Psoas muscle (tissue), 8 donors: Measurements from ENCODE around the gene SLC4A1AP. TPM values are rescaled to one million over a fixed set of nuclear protein-coding genes. Genes with fewer than 3 reads are reported as not detected.
"Not testable (repeated sequence)": the region's sequence is repeated elsewhere in the genome, so short reads cannot be mapped to it uniquely, and the experiment has no call there.

Experiments
- ATAC-seq, 4 donors: fragments of 200-7000 bp; cut with Tn5 transposase; one replicate each; pipeline ENCODE4 v1.9.1; 2020; ENCODE audit warnings: moderate library complexity in 3 of 4, mild to moderate bottlenecking in 2 of 4
- DNase-seq, 2 donors: peaks; one replicate each; pipeline ENCODE4 v3.0.0-alpha.2; 2020
- H3K27ac ChIP-seq: fragments of 200-600 bp; one replicate; pipeline ENCODE4 v1.8.0; 2022
- H3K27me3 ChIP-seq, 3 donors: fragments of 200-600 bp in 1 of 3; one replicate each; pipeline versions ENCODE4 v1.6.1 to v1.8.0; 2013 to 2022; ENCODE audit warnings: low read length in 2 of 3, mild to moderate bottlenecking in 2 of 3, moderate library complexity in 1 of 3; ENCODE audit not compliant: insufficient read depth in 3 of 3
- H3K36me3 ChIP-seq, 2 donors: fragments of 200-600 bp in 1 of 2; one replicate each; pipeline versions ENCODE4 v1.6.1 to v1.8.0; 2013 to 2022; ENCODE audit warnings: low read depth in 1 of 2, mild to moderate bottlenecking in 1 of 2, moderate library complexity in 1 of 2; ENCODE audit not compliant: insufficient read depth in 1 of 2
- H3K4me1 ChIP-seq: fragments of 200-600 bp; one replicate; pipeline ENCODE4 v1.8.0; 2022
- H3K4me3 ChIP-seq: fragments of 200-600 bp; one replicate; pipeline ENCODE4 v1.8.0; 2022; ENCODE audit warnings: mild to moderate bottlenecking
- H3K9me3 ChIP-seq: fragments of 200-600 bp; one replicate; pipeline ENCODE4 v1.8.0; 2022
- CTCF ChIP-seq: fragments of 200-600 bp; IDR thresholded peaks from one replicate; pipeline ENCODE4 v1.8.0; 2022; ENCODE audit warnings: antibody characterized with exemption
- WGBS, 3 donors: extraction: QIAGEN DNeasy Blood & Tissue Kit; methylation state at CpG; one replicate each; pipeline versions ENCODE4 v1.1.6 to v1.1.7; 2013; 5-methylcytosine and 5-hydroxymethylcytosine counted together
- intact Hi-C, 2 donors: fragments of 100-400 bp; cut with DNase I; formaldehyde crosslinking; loops; one replicate each; pipeline versions ENCODE4 v1.11.0 to v1.14.2; 2022
- polyA plus RNA-seq, 3 donors: library from polyadenylated mRNA; stranded (reverse); fragments of 200-250 nt; gene quantifications; one replicate each; pipeline ENCODE4 v1.2.3, GENCODE V29; 2013
- total RNA-seq, 4 donors: library from RNA; stranded (reverse); fragmentation: NEBNext Ultra II Directional in 2 of 4; extraction: Animal tissue kit (Norgen Biotek cat#: 25700) in 2 of 4; gene quantifications; one replicate each; pipeline versions ENCODE4 v1.2.1 to v1.2.4, GENCODE V29; 2021 to 2023
- donor health status: healthy with polysubstance abuse.
- donor health status: DM: no; HTN: no; CAD: no; lungs with moderate emphysema.
- donor health status: Bipolar disorder and iron deficiency.
- donor health status: healthy.
- donor health status: DM: yes; HTN: yes; CAD: no.
- donor health status: DM: no; HTN: no; CAD: no.
- donor health status: DM: no; HTN: no; CAD: no.
- donor health status: DM: yes; HTN: yes; CAD: no.

Gene SLC4A1AP
- total and polyA plus RNA-seq, 7 donors, result 20.5 to 44.8 (median 26.7) TPM

- Histone ChIP-seq H3K27ac (peak within 1 kb of the TSS; percentile 76), H3K27me3 (no peaks in the 10 kb centered on the region), H3K4me1 (peaks cover 9% of the 10 kb centered on the region), H3K9me3 (no peaks in the 10 kb centered on the region), H3K36me3 (peaks cover 2 to 46% of the 10 kb centered on the region in 2 donors), H3K4me3 (peak within 1 kb of the TSS; percentile 79)
- peak; percentile 95 to 98 (median 96) for ATAC-seq
- TF ChIP-seq CTCF, result no peak
- intact Hi-C loops, result loop anchor here (5.0 to 10.0 kb wide), 3 partner anchors 33 to 137 kb away; partner anchors contain the start of genes FNDC4 (in 1 of the 2), GCKR (in 1 of the 2), SLC4A1AP (in 1 of the 2) and SUPT7L (in 1 of the 2)
- DNase-seq, result peak; percentile 91 to 93
- 1% methylated on average over 44 of the region's 44 CpGs for WGBS, 3 donors
Observed at GRCh38 chr2:27628767-27629709, 34.7 kb upstream of the SLC4A1AP start, which contains the start of the genes CCDC121 and GPN1. Gene CCDC121, minus strand, starts transcription at chr2:27629012. Its CDS starts 1,213 bp downstream, at chr2:27627799. Gene GPN1, plus strand, starts transcription at chr2:27629050. Its CDS starts 9 bp downstream, at chr2:27629059.

- peaks cover 8 to 56% of the 10 kb centered on the region in 2 donors for H3K36me3 ChIP-seq
- intact Hi-C loops, H3K4me3 ChIP-seq: not testable (repeated sequence)
Observed at GRCh38 chr2:27630257-27630656, 33.4 kb upstream of the SLC4A1AP start.

GRCh38 chr2:27634291-27634690, 29.4 kb upstream of the SLC4A1AP start:
- intact Hi-C loops, result no loop called here
- Histone ChIP-seq H3K27ac (no peak overlapping the region), H3K9me3 (no peaks in the 10 kb centered on the region), H3K36me3 (peaks cover 14 to 96% of the 10 kb centered on the region in 2 donors), H3K4me1 (peaks cover 6% of the 10 kb centered on the region), H3K27me3 (no peaks in the 10 kb centered on the region), H3K4me3 (no peak overlapping the region)
- TF ChIP-seq CTCF, result no peak
- 90 to 96% (median 94%) methylated on average over 2 of the region's 2 CpGs for WGBS, 3 donors
- DNase-seq (no peak), ATAC-seq (no peak)

More at GRCh38 chr2:27630257-27630656, 33.4 kb upstream of the SLC4A1AP start:
- not testable (repeated sequence) for H3K4me1 ChIP-seq, H3K27me3 ChIP-seq, H3K27ac ChIP-seq, ATAC-seq, H3K9me3 ChIP-seq, DNase-seq
- WGBS, 3 donors, result 89 to 98% (median 97%) methylated on average over 2 of the region's 2 CpGs

- ATAC-seq, result no peak
- WGBS, 3 donors, result 88 to 90% (median 90%) methylated on average over 5 of the region's 5 CpGs
Observed at GRCh38 chr2:27636766-27637165, 26.9 kb upstream of the SLC4A1AP start.

More at GRCh38 chr2:27636766-27637165, 26.9 kb upstream of the SLC4A1AP start:
- H3K9me3 ChIP-seq, result no peaks in the 10 kb centered on the region
- no peak overlapping the region for H3K27ac ChIP-seq
- no peak overlapping the region for H3K4me3 ChIP-seq
- no peaks in the 10 kb centered on the region for H3K27me3 ChIP-seq
- no peak for DNase-seq
- no peaks in the 10 kb centered on the region for H3K4me1 ChIP-seq
- intact Hi-C loops, result no loop called here
- TF ChIP-seq CTCF, result no peak
- H3K36me3 ChIP-seq, result peaks cover 12 to 100% of the 10 kb centered on the region in 2 donors
